HEK293T (cell line): ENCODE results near the gene EFCAB8.

Experiments
- CTCF ChIA-PET: fragments of 350-600 bp; formaldehyde crosslinking; extraction: SDS; loops from one replicate; lab custom pipeline; 2021; ENCODE audit warnings: antibody characterized with exemption, inconsistent platforms; lab: Yijun Ruan, JAX
- POLR2A ChIA-PET: fragments of 350-600 bp; formaldehyde crosslinking; extraction: SDS; loops from one replicate; lab custom pipeline; 2020; ENCODE audit warnings: antibody characterized with exemption, inconsistent platforms; lab: Yijun Ruan, JAX
- DNase-seq: peaks from one replicate; pipeline ENCODE4 v3.0.0; 2012; ENCODE audit warnings: mixed read lengths; ENCODE audit errors: extremely low spot score
- ARNT ChIP-seq: fragments of 450-650 bp; IDR thresholded peaks from 2 replicates; pipeline ENCODE4 v1.6.1; 2017; ENCODE audit warnings: mild to moderate bottlenecking
- BHLHE40 ChIP-seq: fragments of 450-650 bp; IDR thresholded peaks from 2 replicates; pipeline ENCODE4 v1.6.1; 2016; ENCODE audit warnings: mild to moderate bottlenecking, moderate library complexity, borderline replicate concordance
- CTBP1 ChIP-seq: fragments of 450-650 bp; IDR thresholded peaks from 2 replicates; pipeline ENCODE4 v1.6.1; 2016; ENCODE audit warnings: borderline replicate concordance
- ELF4 ChIP-seq: fragments of 450-650 bp; IDR thresholded peaks from 2 replicates; pipeline ENCODE4 v1.6.1; 2017; ENCODE audit warnings: antibody characterized with exemption
- FOXA1 ChIP-seq: fragments of 450-650 bp; IDR thresholded peaks from 2 replicates; pipeline ENCODE4 v1.6.1; 2016; ENCODE audit warnings: mild to moderate bottlenecking
- FOXK2 ChIP-seq: fragments of 450-650 bp; IDR thresholded peaks from 2 replicates; pipeline ENCODE4 v1.6.1; 2016; ENCODE audit warnings: mild to moderate bottlenecking
- FOXM1 ChIP-seq: fragments of 450-650 bp; IDR thresholded peaks from 2 replicates; pipeline ENCODE4 v1.6.1; 2017; ENCODE audit warnings: mild to moderate bottlenecking, borderline replicate concordance
- HDGF ChIP-seq: fragments of 450-650 bp; IDR thresholded peaks from 2 replicates; pipeline ENCODE4 v1.6.1; 2017; ENCODE audit warnings: antibody characterized with exemption, borderline replicate concordance
- L3MBTL2 ChIP-seq: fragments of 450-650 bp; conservative IDR thresholded peaks from 2 replicates; pipeline ENCODE4 v1.6.1; 2016; ENCODE audit warnings: mild to moderate bottlenecking
- LEF1 ChIP-seq: fragments of 450-650 bp; IDR thresholded peaks from 2 replicates; pipeline ENCODE4 v1.6.1; 2017; ENCODE audit warnings: mild to moderate bottlenecking, borderline replicate concordance
- NFRKB ChIP-seq: fragments of 450-650 bp; IDR thresholded peaks from 2 replicates; pipeline ENCODE4 v1.6.1; 2016; ENCODE audit warnings: mild to moderate bottlenecking, moderate library complexity
- SP1 ChIP-seq: fragments of 450-650 bp; IDR thresholded peaks from 2 replicates; pipeline ENCODE4 v1.6.1; 2017
- SUZ12 ChIP-seq: fragments of 450-650 bp; IDR thresholded peaks from 2 replicates; pipeline ENCODE4 v1.6.1; 2016; ENCODE audit warnings: mild to moderate bottlenecking
- TARDBP ChIP-seq: fragments of 450-650 bp; IDR thresholded peaks from 2 replicates; pipeline ENCODE4 v1.6.1; 2016
- ZNF384 ChIP-seq: fragments of 450-650 bp; IDR thresholded peaks from 2 replicates; pipeline ENCODE4 v1.6.1; 2016
- TF ChIP-seq, protein P1 (sequence below): fragments of 450-650 bp; IDR thresholded peaks from 2 replicates; pipeline ENCODE4 v1.6.1; 2016

The EFCAB8 gene

DNA sequence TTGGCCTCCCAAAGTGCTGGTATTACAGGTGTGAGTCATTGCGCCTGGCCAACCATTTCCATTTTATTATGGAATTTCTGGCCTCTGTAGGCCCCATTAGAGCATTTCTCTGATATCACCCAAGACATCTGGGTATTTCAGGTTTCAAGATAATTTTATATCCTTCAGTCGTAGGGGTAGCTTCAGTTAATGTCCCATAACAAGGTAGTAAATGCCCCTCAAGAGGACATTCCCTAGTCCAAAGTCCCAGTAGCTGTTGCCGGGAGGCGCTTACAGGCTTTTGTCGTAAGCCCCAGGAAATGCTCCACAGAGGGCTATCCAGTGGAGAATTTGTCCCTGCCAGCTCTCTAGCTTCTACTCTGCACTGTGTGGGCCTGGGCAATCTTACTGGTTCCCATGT lies 24.4 kb downstream of the EFCAB8 start:
- CTCF ChIA-PET: no interaction called here
- POLR2A ChIA-PET: no interaction called here

DNA sequence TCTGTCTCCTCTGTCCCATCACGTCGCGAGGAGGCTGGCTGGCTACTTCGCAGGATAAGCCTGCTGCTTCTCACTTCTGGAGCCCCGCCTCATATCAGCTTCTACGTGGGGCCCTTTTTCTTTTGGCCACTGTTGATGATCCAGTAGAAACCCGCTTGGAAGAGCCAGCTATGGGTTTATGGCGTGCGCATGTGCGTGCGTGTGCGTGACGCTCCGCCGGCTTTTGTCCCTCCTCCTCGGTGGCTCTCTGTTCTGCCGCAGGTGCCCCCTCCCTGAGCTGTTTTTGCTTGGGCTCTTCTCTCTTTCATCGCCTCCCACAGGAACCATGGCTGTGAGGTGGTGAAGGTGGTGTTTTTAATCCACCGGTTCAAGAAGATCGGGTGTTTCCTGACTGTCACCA lies 26.5 kb downstream of the EFCAB8 start:
- CTCF ChIA-PET: no interaction called here
- no peak for DNase-seq
- POLR2A ChIA-PET: no interaction called here
- no peak for TF ChIP-seq BHLHE40
- TF ChIP-seq L3MBTL2: no peak
- no peak for TF ChIP-seq CTBP1

More for the DNA sequence above, 24.4 kb downstream of the EFCAB8 start:
- TF ChIP-seq CTBP1 (no peak), ELF4 (no peak), LEF1 (no peak)
- DNase-seq: no peak

DNA sequence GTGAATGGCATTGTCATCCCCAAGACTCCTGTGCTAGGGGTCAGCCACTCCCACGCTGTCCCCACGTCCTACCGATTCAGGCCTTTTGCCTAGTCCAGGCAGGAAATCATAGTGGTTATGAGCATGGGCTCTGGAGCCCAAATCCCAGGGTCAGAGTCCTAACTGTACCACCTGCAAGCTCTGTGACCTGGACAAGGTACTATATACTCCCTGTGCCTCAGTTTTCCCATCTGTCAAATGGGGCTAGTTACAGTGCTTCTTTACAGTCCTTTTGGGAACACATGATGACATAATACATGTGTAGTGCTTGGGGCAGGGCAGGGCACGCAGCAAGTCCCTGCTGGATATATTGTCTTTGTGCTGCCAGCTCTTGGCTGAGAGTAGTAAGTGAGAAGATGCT lies 27.2 kb downstream of the EFCAB8 start:
- TF ChIP-seq SP1: no peak
- TF ChIP-seq SUZ12: no peak
- no peak for TF ChIP-seq ZNF384
- TF ChIP-seq L3MBTL2: no peak
- no peak for TF ChIP-seq ARNT
- no peak for TF ChIP-seq FOXM1
- no peak for TF ChIP-seq BHLHE40
- TF ChIP-seq CTBP1: no peak
- no peak for TF ChIP-seq NFRKB
- no peak for TF ChIP-seq HDGF
- no peak for TF ChIP-seq FOXK2
- TF ChIP-seq LEF1: no peak
- no peak for TF ChIP-seq FOXA1
- no peak for TF ChIP-seq TARDBP
- TF ChIP-seq ELF4: no peak
- TF ChIP-seq, protein P1, sequence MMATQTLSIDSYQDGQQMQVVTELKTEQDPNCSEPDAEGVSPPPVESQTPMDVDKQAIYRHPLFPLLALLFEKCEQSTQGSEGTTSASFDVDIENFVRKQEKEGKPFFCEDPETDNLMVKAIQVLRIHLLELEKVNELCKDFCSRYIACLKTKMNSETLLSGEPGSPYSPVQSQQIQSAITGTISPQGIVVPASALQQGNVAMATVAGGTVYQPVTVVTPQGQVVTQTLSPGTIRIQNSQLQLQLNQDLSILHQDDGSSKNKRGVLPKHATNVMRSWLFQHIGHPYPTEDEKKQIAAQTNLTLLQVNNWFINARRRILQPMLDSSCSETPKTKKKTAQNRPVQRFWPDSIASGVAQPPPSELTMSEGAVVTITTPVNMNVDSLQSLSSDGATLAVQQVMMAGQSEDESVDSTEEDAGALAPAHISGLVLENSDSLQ: no peak
- ChIA-PET POLR2A (no interaction called here), CTCF (no interaction called here)
- DNase-seq: no peak

DNA sequence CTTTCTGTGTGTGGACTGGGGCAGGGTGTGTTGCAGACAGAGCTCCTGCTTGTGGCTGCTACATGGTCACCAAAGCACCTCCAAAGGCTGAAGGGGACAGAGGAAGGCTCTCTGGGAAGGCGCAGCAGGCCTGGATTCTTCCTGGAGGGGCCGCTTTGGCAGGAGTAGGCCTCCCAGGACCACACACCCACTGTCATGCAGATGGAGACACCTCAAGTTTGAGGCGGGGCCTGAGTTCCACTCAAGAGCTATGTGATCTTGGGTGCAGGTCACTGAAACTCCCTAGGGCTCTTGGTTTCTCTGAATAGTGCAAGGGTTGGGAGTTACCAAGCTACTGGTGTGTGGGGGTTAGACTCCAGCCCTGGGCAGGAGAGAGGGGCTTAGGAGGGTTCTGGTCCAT lies 27.9 kb downstream of the EFCAB8 start:
- no peak for DNase-seq
- ChIA-PET CTCF (interaction anchor here (1.1 kb wide), 1 partner anchor 97 kb away, joined by 4 read pairs; no protein-coding TSS in a partner anchor), POLR2A (no interaction called here)
- TF ChIP-seq SP1 (no peak), BHLHE40 (no peak), FOXM1 (no peak), HDGF (no peak), FOXK2 (no peak), CTBP1 (no peak), ZNF384 (no peak), FOXA1 (no peak), ELF4 (no peak), LEF1 (no peak), NFRKB (no peak), ARNT (no peak), L3MBTL2 (no peak), TARDBP (no peak), SUZ12 (no peak)
- TF ChIP-seq, protein P1: no peak

DNA sequence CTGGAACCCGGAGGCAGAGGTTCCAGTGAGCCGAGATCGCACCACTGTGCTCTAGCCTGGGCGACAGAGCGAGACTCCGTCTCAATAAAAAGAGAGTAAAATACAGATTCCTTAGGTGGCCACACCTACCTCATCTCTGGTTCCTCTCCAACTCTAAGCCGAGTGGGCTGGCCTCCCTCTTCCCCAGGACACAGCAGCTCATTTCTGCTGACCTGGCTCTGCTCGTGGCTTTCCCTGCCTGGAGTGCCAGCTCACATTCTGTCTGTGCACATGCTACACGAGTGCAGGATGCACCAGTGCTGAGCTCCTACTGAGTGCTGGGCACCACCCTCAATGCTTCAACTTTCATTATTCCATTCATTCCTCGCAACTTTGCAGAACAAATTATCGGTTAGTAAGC lies 28.8 kb downstream of the EFCAB8 start:
- ChIA-PET CTCF (interaction anchor here (1.1 kb wide), 1 partner anchor 97 kb away, joined by 4 read pairs; no protein-coding TSS in a partner anchor), POLR2A (no interaction called here)
- DNase-seq: no peak
- no peak for TF ChIP-seq FOXK2
- TF ChIP-seq FOXM1: no peak

DNA sequence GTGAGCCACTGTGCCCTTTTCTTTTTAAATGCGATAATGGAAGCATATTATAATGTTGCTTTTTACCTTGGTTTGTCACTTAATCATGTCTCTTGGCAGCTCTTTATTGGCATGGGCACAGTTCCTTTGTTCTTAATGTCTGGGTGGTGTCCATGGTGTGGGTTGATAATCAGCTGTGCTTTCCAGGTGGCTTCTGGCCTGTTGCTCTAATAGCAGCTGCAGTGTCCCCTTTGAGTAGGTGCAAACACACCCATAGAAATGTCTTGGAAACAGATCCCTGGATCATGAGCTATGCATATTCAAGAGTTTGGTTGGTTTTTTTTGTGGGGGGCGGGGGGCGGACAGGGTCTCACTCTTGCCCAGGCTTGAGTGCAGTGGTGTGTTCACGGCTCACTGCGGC lies 29.9 kb downstream of the EFCAB8 start:
- TF ChIP-seq ELF4 (no peak), LEF1 (no peak), SP1 (no peak), ZNF384 (no peak), TARDBP (no peak), FOXA1 (no peak), NFRKB (no peak), FOXM1 (no peak), BHLHE40 (no peak), L3MBTL2 (no peak), FOXK2 (no peak), CTBP1 (no peak)
- TF ChIP-seq, protein P1: no peak
- CTCF ChIA-PET: no interaction called here
- no peak for DNase-seq
- POLR2A ChIA-PET: no interaction called here

DNA sequence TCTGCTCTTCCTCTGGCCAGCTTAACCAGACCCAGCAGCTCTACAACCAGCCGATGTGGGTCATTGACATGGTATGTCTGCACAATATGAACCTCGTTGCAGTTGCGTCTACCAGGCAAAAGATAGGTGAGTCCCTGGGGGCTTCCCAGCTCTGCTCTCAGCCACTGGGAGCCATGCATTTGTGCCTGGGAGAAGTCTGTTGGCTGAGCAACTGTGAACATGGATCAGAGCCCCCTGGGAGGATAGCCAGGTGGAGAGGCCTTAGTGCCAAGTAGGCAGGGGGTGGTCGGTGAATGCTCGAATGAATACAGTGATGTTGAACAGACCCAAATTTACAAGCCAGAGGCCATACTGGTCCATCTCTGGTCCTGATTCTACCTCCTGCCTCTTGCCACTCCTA lies 30.6 kb downstream of the EFCAB8 start:
- TF ChIP-seq FOXA1 (no peak), ARNT (no peak), L3MBTL2 (no peak), BHLHE40 (no peak), TARDBP (no peak), NFRKB (no peak), HDGF (no peak), CTBP1 (no peak), LEF1 (no peak), SP1 (no peak), FOXK2 (no peak), FOXM1 (no peak), ELF4 (no peak), SUZ12 (no peak), ZNF384 (no peak)
- TF ChIP-seq, protein P1: no peak
- ChIA-PET POLR2A (no interaction called here), CTCF (no interaction called here)
- no peak for DNase-seq
